HEK293 (cell line): Measurements from ENCODE around the gene CAMK1G.

Source experiments
- CTCF ChIA-PET: fragments of 350-600 bp; formaldehyde crosslinking; extraction: SDS; loops from one replicate; lab custom pipeline; 2021; ENCODE audit warnings: antibody characterized with exemption; lab: Yijun Ruan, JAX
- POLR2A ChIA-PET: fragments of 300-600 bp; formaldehyde crosslinking; extraction: SDS; loops from one replicate; lab custom pipeline; 2020; ENCODE audit warnings: antibody characterized with exemption, inconsistent platforms; lab: Yijun Ruan, JAX
- H3K27ac ChIP-seq: fragments of 200-500 bp; sonication (Bioruptor generic); 2 replicates; pipeline ENCODE4 v1.5.1; 2014; ENCODE audit warnings: low read depth, low read length, control low read depth, inconsistent platforms; ENCODE audit errors: extremely low read depth
- H3K36me3 ChIP-seq, 2 experiments: fragments of 200-500 bp in 1 of 2; sonication (Bioruptor generic) in 1 of 2; 1 replicate in 1 of 2; 2 replicates in 1 of 2; pipeline ENCODE4 v1.5.1; 2014 to 2017; ENCODE audit warnings: inconsistent platforms in 2 of 2, low read length in 2 of 2; ENCODE audit not compliant: control insufficient read depth in 2 of 2, insufficient read depth in 1 of 2
- H3K4me1 ChIP-seq: fragments of 200-500 bp; sonication (Bioruptor generic); 2 replicates; pipeline ENCODE4 v1.5.1; 2014; ENCODE audit warnings: mild to moderate bottlenecking, low read length, inconsistent platforms; ENCODE audit not compliant: control insufficient read depth, insufficient read depth
- H3K4me3 ChIP-seq: 2 replicates; pipeline ENCODE4 v1.5.1; 2011; ENCODE audit warnings: low read depth, mild to moderate bottlenecking, control low read depth, low read length, moderate library complexity
- H3K9me3 ChIP-seq: fragments of 200-500 bp; sonication (Bioruptor generic); 2 replicates; pipeline ENCODE4 v1.5.1; 2014; ENCODE audit warnings: low read depth, low read length, inconsistent platforms; ENCODE audit not compliant: control insufficient read depth, insufficient read depth
- GLIS2 ChIP-seq: fragments of 450-650 bp; formaldehyde crosslinking; IDR thresholded peaks from 2 replicates; pipeline ENCODE4 v1.5.1; 2016; ENCODE audit warnings: missing biosample characterization, missing genetic modification characterization
- IKZF3 ChIP-seq: fragments of 450-650 bp; IDR thresholded peaks from 2 replicates; pipeline ENCODE4 v1.5.0; 2018; ENCODE audit warnings: missing biosample characterization, mild to moderate bottlenecking, missing genetic modification characterization, moderate library complexity
- KLF1 ChIP-seq: fragments of 450-650 bp; formaldehyde crosslinking; IDR thresholded peaks from 2 replicates; pipeline ENCODE4 v1.5.1; 2016; ENCODE audit warnings: missing biosample characterization, missing genetic modification characterization
- KLF7 ChIP-seq: fragments of 450-650 bp; formaldehyde crosslinking; IDR thresholded peaks from 2 replicates; pipeline ENCODE4 v1.5.1; 2016; ENCODE audit warnings: missing biosample characterization, missing genetic modification characterization, borderline replicate concordance
- SCRT2 ChIP-seq: fragments of 450-650 bp; formaldehyde crosslinking; IDR thresholded peaks from 2 replicates; pipeline ENCODE4 v1.5.1; 2016; ENCODE audit warnings: missing biosample characterization, missing genetic modification characterization
- ZBTB17 ChIP-seq: fragments of 450-650 bp; formaldehyde crosslinking; IDR thresholded peaks from 2 replicates; pipeline ENCODE4 v1.5.1; 2016; ENCODE audit warnings: missing biosample characterization, missing genetic modification characterization
- ZEB2 ChIP-seq: fragments of 450-650 bp; formaldehyde crosslinking; IDR thresholded peaks from 2 replicates; pipeline ENCODE4 v1.5.1; 2016; ENCODE audit warnings: missing biosample characterization, missing genetic modification characterization
- ZFP69B ChIP-seq: fragments of 450-650 bp; formaldehyde crosslinking; IDR thresholded peaks from 2 replicates; pipeline ENCODE4 v1.5.1; 2016; ENCODE audit warnings: missing biosample characterization, missing genetic modification characterization
- ZNF146 ChIP-seq: fragments of 450-650 bp; formaldehyde crosslinking; IDR thresholded peaks from 2 replicates; pipeline ENCODE4 v1.5.1; 2016; ENCODE audit warnings: missing biosample characterization, missing genetic modification characterization
- ZNF155 ChIP-seq: fragments of 450-650 bp; formaldehyde crosslinking; IDR thresholded peaks from 2 replicates; pipeline ENCODE4 v1.5.1; 2016; ENCODE audit warnings: missing biosample characterization, missing genetic modification characterization
- ZNF174 ChIP-seq: fragments of 450-650 bp; formaldehyde crosslinking; IDR thresholded peaks from 2 replicates; pipeline ENCODE4 v1.5.0; 2017; ENCODE audit warnings: missing biosample characterization, mild to moderate bottlenecking, missing genetic modification characterization
- ZNF19 ChIP-seq: fragments of 450-650 bp; formaldehyde crosslinking; IDR thresholded peaks from 2 replicates; pipeline ENCODE4; 2016; ENCODE audit warnings: missing biosample characterization, missing genetic modification characterization, low read depth
- ZNF214 ChIP-seq: fragments of 450-650 bp; formaldehyde crosslinking; IDR thresholded peaks from 2 replicates; pipeline ENCODE4 v1.5.1; 2017; ENCODE audit warnings: missing biosample characterization, mild to moderate bottlenecking, missing genetic modification characterization, borderline replicate concordance
- ZNF292 ChIP-seq: fragments of 450-650 bp; formaldehyde crosslinking; IDR thresholded peaks from 2 replicates; pipeline ENCODE4 v1.5.1; 2016; ENCODE audit warnings: low read depth, missing biosample characterization, missing genetic modification characterization, borderline replicate concordance
- ZNF302 ChIP-seq: fragments of 450-650 bp; formaldehyde crosslinking; IDR thresholded peaks from 2 replicates; pipeline ENCODE4 v1.5.1; 2016; ENCODE audit warnings: missing biosample characterization, missing genetic modification characterization, low read depth
- ZNF473 ChIP-seq: fragments of 450-650 bp; formaldehyde crosslinking; IDR thresholded peaks from 2 replicates; pipeline ENCODE4 v1.5.1; 2017; ENCODE audit warnings: missing biosample characterization, missing genetic modification characterization
- ZNF48 ChIP-seq: fragments of 450-650 bp; formaldehyde crosslinking; IDR thresholded peaks from 2 replicates; pipeline ENCODE4 v1.5.1; 2016; ENCODE audit warnings: missing biosample characterization, missing genetic modification characterization
- ZNF510 ChIP-seq: fragments of 450-650 bp; formaldehyde crosslinking; IDR thresholded peaks from 2 replicates; pipeline ENCODE4 v1.5.1; 2018; ENCODE audit warnings: mild to moderate bottlenecking, missing genetic modification characterization, missing biosample characterization; ENCODE audit not compliant: insufficient replicate concordance
- ZNF548 ChIP-seq: fragments of 450-650 bp; formaldehyde crosslinking; IDR thresholded peaks from 2 replicates; pipeline ENCODE4 v1.5.1; 2016; ENCODE audit warnings: missing biosample characterization, missing genetic modification characterization
- ZNF558 ChIP-seq: fragments of 450-650 bp; formaldehyde crosslinking; IDR thresholded peaks from 2 replicates; pipeline ENCODE4 v1.5.1; 2016; ENCODE audit warnings: missing biosample characterization, missing genetic modification characterization
- ZNF561 ChIP-seq: fragments of 450-650 bp; IDR thresholded peaks from 2 replicates; pipeline ENCODE4 v1.5.1; 2018; ENCODE audit warnings: missing biosample characterization, missing genetic modification characterization, borderline replicate concordance
- ZNF596 ChIP-seq: fragments of 450-650 bp; IDR thresholded peaks from 2 replicates; pipeline ENCODE4 v1.5.0; 2018; ENCODE audit warnings: missing biosample characterization, mild to moderate bottlenecking, missing genetic modification characterization, moderate library complexity
- ZNF610 ChIP-seq: fragments of 450-650 bp; formaldehyde crosslinking; IDR thresholded peaks from 2 replicates; pipeline ENCODE4 v1.5.1; 2016; ENCODE audit warnings: missing biosample characterization, missing genetic modification characterization, borderline replicate concordance
- TF ChIP-seq, protein P1 (sequence below): fragments of 450-650 bp; formaldehyde crosslinking; IDR thresholded peaks from 2 replicates; pipeline ENCODE4 v1.5.1; 2016; ENCODE audit warnings: missing biosample characterization, missing genetic modification characterization
- TF ChIP-seq, protein P2 (sequence below): fragments of 450-650 bp; formaldehyde crosslinking; conservative IDR thresholded peaks from 2 replicates; pipeline ENCODE4 v1.5.1; 2016; ENCODE audit warnings: low read depth, missing biosample characterization, missing genetic modification characterization
- TF ChIP-seq, protein P3 (sequence below): fragments of 450-650 bp; formaldehyde crosslinking; IDR thresholded peaks from 2 replicates; pipeline ENCODE4 v1.5.1; 2016; ENCODE audit warnings: missing biosample characterization, missing genetic modification characterization

CAMK1G gene

DNA sequence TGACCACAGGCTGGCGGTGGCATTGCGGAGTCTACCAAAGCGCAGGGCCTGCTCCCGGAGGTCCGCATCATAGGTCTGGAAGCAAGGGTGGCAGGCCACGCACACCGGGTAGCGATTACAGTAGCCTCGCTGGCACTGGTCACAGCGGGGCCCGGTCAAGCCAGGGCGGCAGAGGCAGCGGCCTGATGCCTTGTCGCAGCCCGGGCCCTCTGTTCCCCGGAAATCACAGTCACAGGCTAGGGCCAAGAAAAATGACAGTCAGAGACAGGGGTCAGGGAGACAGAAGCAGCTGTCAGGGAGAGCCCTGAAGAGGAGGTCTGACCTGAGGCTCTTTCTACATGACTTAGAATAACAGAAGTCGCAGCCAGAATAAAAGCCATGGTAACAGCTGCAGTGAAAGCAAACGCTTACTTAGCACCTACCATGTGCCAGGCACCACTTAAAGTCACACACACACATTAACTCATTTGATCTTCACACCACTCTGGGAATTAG lies 42.3 kb downstream of the CAMK1G start:
- Histone ChIP-seq H3K9me3 (no peaks in the 10 kb centered on the region), H3K4me1 (no peaks in the 10 kb centered on the region), H3K27ac (no peak overlapping the region), H3K4me3 (no peak overlapping the region), H3K36me3 (no peaks in the 10 kb centered on the region)
- no peak for TF ChIP-seq ZNF561 (tag by site-specific recombination)
- TF ChIP-seq ZNF48 = no peak
- TF ChIP-seq, protein P1, sequence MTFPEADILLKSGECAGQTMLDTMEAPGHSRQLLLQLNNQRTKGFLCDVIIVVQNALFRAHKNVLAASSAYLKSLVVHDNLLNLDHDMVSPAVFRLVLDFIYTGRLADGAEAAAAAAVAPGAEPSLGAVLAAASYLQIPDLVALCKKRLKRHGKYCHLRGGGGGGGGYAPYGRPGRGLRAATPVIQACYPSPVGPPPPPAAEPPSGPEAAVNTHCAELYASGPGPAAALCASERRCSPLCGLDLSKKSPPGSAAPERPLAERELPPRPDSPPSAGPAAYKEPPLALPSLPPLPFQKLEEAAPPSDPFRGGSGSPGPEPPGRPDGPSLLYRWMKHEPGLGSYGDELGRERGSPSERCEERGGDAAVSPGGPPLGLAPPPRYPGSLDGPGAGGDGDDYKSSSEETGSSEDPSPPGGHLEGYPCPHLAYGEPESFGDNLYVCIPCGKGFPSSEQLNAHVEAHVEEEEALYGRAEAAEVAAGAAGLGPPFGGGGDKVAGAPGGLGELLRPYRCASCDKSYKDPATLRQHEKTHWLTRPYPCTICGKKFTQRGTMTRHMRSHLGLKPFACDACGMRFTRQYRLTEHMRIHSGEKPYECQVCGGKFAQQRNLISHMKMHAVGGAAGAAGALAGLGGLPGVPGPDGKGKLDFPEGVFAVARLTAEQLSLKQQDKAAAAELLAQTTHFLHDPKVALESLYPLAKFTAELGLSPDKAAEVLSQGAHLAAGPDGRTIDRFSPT (tag by site-specific recombination) = no peak
- no peak for TF ChIP-seq ZNF596
- no peak for TF ChIP-seq ZEB2 (tag by site-specific recombination)
- no peak for TF ChIP-seq ZBTB17 (tag by site-specific recombination)
- no peak for TF ChIP-seq ZNF610 (tag by site-specific recombination)
- TF ChIP-seq ZNF292 = no peak
- no peak for TF ChIP-seq GLIS2 (tag by site-specific recombination)
- CTCF ChIA-PET = interaction anchor here (0.6 to 1.0 kb wide), 3 partner anchors 9 to 44 kb away, joined by 3 read pairs; no protein-coding TSS in a partner anchor
- POLR2A ChIA-PET = no interaction called here

DNA sequence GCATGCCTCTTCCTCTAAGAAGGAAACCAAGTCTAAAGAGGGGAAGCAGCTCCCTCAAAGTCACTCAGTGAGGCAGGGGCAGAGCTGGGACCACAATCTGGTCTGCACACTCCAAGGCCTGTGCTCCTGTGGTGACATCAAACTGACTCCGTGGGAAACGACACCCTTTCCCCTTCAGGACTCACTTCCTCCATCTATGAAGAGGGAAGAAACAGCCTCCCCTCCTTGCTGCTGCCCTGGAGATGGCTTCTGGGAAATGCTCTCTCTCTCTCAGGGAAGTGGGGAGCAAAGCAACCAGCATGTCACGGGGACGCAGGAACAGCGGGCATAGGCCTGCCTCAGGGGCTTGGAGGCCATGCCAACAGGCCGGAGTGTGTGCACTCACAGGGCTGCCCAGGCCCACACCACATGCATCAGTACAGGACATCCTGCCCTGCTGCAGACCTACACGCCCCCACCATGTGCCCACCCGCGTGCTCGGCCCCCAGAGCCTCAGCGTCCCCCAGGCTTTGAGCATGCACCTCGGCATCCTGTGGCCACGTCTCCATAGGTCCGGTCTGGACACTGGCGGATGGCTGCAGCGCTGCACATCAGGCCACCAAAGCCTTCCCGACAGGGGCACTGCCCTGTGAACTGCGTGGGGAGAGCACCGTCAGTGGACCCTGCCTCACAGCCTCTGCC lies 43.0 kb downstream of the CAMK1G start:
- Histone ChIP-seq H3K9me3 (no peaks in the 10 kb centered on the region), H3K4me3 (no peak overlapping the region), H3K36me3 (no peaks in the 10 kb centered on the region), H3K27ac (no peak overlapping the region), H3K4me1 (no peaks in the 10 kb centered on the region)
- CTCF ChIA-PET = interaction anchor here (0.6 to 2.1 kb wide), 16 partner anchors 8 to 233 kb away, joined by 3 to 16 read pairs (median 4); partner anchors contain the start of gene LAMB3
- POLR2A ChIA-PET = no interaction called here
- TF ChIP-seq ZNF548 (tag by site-specific recombination) (no peak), KLF1 (tag by site-specific recombination) (no peak), ZFP69B (tag by site-specific recombination) (no peak), ZNF19 (tag by site-specific recombination) (no peak), KLF7 (tag by site-specific recombination) (no peak), ZNF174 (tag by site-specific recombination) (no peak), ZNF473 (tag by site-specific recombination) (no peak), ZNF302 (tag by site-specific recombination) (no peak), IKZF3 (tag by site-specific recombination) (no peak), ZNF510 (tag by site-specific recombination) (no peak), ZNF214 (tag by site-specific recombination) (no peak), ZNF558 (tag by site-specific recombination) (no peak), ZNF155 (tag by site-specific recombination) (no peak), SCRT2 (tag by site-specific recombination) (no peak), ZNF146 (tag by site-specific recombination) (no peak)
- TF ChIP-seq, protein P2, sequence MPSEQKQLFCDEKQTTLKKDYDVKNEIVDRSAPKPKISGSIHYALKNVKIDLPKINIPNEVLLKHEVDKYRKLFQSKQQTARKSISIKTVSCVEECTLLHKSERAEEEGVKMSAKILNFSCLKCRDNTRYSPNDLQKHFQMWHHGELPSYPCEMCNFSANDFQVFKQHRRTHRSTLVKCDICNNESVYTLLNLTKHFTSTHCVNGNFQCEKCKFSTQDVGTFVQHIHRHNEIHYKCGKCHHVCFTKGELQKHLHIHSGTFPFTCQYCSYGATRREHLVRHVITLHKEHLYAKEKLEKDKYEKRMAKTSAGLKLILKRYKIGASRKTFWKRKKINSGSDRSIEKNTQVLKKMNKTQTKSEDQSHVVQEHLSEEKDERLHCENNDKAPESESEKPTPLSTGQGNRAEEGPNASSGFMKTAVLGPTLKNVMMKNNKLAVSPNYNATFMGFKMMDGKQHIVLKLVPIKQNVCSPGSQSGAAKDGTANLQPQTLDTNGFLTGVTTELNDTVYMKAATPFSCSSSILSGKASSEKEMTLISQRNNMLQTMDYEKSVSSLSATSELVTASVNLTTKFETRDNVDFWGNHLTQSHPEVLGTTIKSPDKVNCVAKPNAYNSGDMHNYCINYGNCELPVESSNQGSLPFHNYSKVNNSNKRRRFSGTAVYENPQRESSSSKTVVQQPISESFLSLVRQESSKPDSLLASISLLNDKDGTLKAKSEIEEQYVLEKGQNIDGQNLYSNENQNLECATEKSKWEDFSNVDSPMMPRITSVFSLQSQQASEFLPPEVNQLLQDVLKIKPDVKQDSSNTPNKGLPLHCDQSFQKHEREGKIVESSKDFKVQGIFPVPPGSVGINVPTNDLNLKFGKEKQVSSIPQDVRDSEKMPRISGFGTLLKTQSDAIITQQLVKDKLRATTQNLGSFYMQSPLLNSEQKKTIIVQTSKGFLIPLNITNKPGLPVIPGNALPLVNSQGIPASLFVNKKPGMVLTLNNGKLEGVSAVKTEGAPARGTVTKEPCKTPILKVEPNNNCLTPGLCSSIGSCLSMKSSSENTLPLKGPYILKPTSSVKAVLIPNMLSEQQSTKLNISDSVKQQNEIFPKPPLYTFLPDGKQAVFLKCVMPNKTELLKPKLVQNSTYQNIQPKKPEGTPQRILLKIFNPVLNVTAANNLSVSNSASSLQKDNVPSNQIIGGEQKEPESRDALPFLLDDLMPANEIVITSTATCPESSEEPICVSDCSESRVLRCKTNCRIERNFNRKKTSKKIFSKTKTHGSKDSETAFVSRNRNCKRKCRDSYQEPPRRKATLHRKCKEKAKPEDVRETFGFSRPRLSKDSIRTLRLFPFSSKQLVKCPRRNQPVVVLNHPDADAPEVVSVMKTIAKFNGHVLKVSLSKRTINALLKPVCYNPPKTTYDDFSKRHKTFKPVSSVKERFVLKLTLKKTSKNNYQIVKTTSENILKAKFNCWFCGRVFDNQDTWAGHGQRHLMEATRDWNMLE (tag by site-specific recombination) = no peak
- TF ChIP-seq, protein P3, sequence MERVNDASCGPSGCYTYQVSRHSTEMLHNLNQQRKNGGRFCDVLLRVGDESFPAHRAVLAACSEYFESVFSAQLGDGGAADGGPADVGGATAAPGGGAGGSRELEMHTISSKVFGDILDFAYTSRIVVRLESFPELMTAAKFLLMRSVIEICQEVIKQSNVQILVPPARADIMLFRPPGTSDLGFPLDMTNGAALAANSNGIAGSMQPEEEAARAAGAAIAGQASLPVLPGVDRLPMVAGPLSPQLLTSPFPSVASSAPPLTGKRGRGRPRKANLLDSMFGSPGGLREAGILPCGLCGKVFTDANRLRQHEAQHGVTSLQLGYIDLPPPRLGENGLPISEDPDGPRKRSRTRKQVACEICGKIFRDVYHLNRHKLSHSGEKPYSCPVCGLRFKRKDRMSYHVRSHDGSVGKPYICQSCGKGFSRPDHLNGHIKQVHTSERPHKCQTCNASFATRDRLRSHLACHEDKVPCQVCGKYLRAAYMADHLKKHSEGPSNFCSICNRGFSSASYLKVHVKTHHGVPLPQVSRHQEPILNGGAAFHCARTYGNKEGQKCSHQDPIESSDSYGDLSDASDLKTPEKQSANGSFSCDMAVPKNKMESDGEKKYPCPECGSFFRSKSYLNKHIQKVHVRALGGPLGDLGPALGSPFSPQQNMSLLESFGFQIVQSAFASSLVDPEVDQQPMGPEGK (tag by site-specific recombination) = no peak
